ENCODE measurements around the gene SOX30. TPM values are rescaled to one million over a fixed set of nuclear protein-coding genes. Genes with fewer than 3 reads are reported as not detected.

The SOX30 gene
- total and polyA plus RNA-seq, 4 donors, result under 0.01 to 0.21 TPM; not detected in 2

DNA sequence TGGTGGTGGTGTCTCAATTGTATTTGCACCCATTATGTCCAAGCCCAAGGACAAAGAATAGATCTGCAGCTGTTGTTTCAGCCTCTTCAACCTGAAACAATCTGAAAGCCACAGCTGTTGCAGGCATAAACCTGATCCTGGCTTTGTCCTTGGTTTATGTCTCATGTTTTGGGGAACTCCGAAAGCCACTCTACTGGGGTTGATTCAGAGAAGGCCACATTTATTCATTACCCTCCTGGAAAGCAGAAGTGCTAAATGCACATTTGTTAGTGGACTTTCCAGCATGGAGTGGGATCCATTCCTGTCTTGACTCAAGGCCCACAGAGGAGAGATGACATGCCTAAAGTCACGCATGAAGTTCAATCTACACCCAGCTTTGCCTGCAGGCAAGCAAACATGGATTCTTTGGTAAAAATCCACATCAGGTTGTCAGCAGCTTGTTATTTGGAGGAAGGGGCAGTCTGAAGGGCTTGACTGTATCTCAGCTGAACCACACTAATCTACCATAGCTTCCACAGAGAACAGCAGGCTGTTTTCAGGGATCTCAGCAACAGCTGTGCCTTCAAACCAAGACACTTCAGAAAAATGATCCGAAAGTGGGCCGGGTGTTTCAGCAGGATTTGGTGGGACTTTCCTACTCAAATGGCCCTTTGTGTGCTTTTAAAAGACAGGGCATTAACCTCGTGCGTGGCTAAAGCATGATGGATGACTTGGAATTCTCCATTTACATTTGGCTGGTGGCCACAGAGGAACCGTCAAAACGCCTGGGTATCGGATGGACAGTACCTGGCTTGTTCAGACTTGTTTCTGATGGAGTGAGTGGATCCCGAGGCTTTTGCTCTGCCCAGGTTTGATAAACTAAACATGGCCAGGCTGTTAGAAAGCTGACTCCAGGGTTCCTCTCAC is 40.4 kb downstream of the SOX30 start:
- TF ChIP-seq RAD21 (IDR thresholded peaks at IDR 0.05) (no peak), GABPA (IDR thresholded peaks at IDR 0.05 in 1 of 2, conservative IDR thresholded peaks at IDR 0.05 in 1 of 2) (no peak)
- TF ChIP-seq, protein P1, sequence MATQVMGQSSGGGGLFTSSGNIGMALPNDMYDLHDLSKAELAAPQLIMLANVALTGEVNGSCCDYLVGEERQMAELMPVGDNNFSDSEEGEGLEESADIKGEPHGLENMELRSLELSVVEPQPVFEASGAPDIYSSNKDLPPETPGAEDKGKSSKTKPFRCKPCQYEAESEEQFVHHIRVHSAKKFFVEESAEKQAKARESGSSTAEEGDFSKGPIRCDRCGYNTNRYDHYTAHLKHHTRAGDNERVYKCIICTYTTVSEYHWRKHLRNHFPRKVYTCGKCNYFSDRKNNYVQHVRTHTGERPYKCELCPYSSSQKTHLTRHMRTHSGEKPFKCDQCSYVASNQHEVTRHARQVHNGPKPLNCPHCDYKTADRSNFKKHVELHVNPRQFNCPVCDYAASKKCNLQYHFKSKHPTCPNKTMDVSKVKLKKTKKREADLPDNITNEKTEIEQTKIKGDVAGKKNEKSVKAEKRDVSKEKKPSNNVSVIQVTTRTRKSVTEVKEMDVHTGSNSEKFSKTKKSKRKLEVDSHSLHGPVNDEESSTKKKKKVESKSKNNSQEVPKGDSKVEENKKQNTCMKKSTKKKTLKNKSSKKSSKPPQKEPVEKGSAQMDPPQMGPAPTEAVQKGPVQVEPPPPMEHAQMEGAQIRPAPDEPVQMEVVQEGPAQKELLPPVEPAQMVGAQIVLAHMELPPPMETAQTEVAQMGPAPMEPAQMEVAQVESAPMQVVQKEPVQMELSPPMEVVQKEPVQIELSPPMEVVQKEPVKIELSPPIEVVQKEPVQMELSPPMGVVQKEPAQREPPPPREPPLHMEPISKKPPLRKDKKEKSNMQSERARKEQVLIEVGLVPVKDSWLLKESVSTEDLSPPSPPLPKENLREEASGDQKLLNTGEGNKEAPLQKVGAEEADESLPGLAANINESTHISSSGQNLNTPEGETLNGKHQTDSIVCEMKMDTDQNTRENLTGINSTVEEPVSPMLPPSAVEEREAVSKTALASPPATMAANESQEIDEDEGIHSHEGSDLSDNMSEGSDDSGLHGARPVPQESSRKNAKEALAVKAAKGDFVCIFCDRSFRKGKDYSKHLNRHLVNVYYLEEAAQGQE (IDR thresholded peaks at IDR 0.05), result no peak
- Histone ChIP-seq H3K27me3 (ENCODE audit: control insufficient read depth in 4 of 4, insufficient read depth in 4 of 4, low read length in 3 of 4) (no peaks in the 10 kb centered on the region), H3K4me1 (ENCODE audit: control insufficient read depth in 4 of 4, insufficient read depth in 4 of 4, low read length in 3 of 4) (no peaks in the 10 kb centered on the region), H3K27ac (ENCODE audit: low read depth in 1 of 2, low read length in 2 of 2) (no peak overlapping the region), H3K9me3 (ENCODE audit: control insufficient read depth in 4 of 4, low read length in 3 of 4) (no peaks in the 10 kb centered on the region), H3K9ac (ENCODE audit: low read depth in 1 of 2, low read length in 2 of 2) (no peak overlapping the region), H3K4me3 (ENCODE audit: low read depth in 1 of 3, low read length in 3 of 3) (no peak overlapping the region), H3K36me3 (ENCODE audit: control insufficient read depth in 4 of 4, insufficient read depth in 3 of 4, low read depth in 1 of 4, low read length in 3 of 4) (no peaks in the 10 kb centered on the region)
- no peak for DNase-seq (ENCODE audit: low spot score)
- 86% methylated on average over 10 of the region's 10 CpGs for WGBS

DNA sequence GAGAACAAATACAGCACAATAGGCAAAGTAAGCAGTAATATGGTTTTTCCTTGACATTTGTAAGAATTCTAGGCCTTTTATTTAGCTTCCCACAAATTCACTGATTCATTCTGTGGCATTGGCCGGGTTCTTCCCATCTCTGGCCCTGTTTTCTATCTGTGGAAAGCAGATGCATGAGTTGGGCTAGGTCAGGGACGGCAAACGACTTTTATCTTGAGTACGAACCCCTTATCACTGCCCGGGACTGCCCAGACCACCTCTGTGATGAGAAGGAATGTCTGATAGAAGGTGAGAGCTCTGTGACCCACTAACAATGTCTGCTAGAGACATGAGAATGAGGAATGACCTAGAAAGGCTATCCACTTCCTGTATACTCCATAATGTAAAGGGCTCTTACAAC is 41.2 kb downstream of the SOX30 start:
- no peaks in the 10 kb centered on the region for H3K4me1 ChIP-seq (ENCODE audit: control insufficient read depth in 4 of 4, insufficient read depth in 4 of 4, low read length in 3 of 4)
- H3K4me3 ChIP-seq (ENCODE audit: low read depth in 1 of 3, low read length in 3 of 3), result no peak overlapping the region
- H3K36me3 ChIP-seq (ENCODE audit: control insufficient read depth in 4 of 4, insufficient read depth in 3 of 4, low read depth in 1 of 4, low read length in 3 of 4), result no peaks in the 10 kb centered on the region
- 78% methylated on average over 5 of the region's 5 CpGs for WGBS
- H3K27ac ChIP-seq (ENCODE audit: low read depth in 1 of 2, low read length in 2 of 2), result no peak overlapping the region
- H3K27me3 ChIP-seq (ENCODE audit: control insufficient read depth in 4 of 4, insufficient read depth in 4 of 4, low read length in 3 of 4), result no peaks in the 10 kb centered on the region
- H3K9ac ChIP-seq (ENCODE audit: low read depth in 1 of 2, low read length in 2 of 2), result no peak overlapping the region
- DNase-seq (ENCODE audit: low spot score), result no peak
- no peaks in the 10 kb centered on the region for H3K9me3 ChIP-seq (ENCODE audit: control insufficient read depth in 4 of 4, low read length in 3 of 4)
- TF ChIP-seq RXRA (IDR thresholded peaks at IDR 0.05) (no peak), JUND (IDR thresholded peaks at IDR 0.05) (no peak), GABPA (IDR thresholded peaks at IDR 0.05 in 1 of 2, conservative IDR thresholded peaks at IDR 0.05 in 1 of 2) (no peak), SP1 (IDR thresholded peaks at IDR 0.05) (no peak), EGR1 (IDR thresholded peaks at IDR 0.05; ENCODE audit: low read depth in 2 of 2) (no peak), MAX (IDR thresholded peaks at IDR 0.05) (no peak), ZBTB33 (IDR thresholded peaks at IDR 0.05) (no peak), YY1 (IDR thresholded peaks at IDR 0.05) (no peak), ATF3 (IDR thresholded peaks at IDR 0.05) (no peak), HNF4A (conservative IDR thresholded peaks at IDR 0.05) (no peak), NR2F2 (IDR thresholded peaks at IDR 0.05) (no peak), TAF1 (conservative IDR thresholded peaks at IDR 0.05) (no peak), RAD21 (IDR thresholded peaks at IDR 0.05) (no peak), CTCF (IDR thresholded peaks at IDR 0.05; ENCODE audit: low read depth, low read length, missing input control) (no peak), HNF4G (IDR thresholded peaks at IDR 0.05) (no peak), FOXA1 (IDR thresholded peaks at IDR 0.05) (no peak), FOXA2 (IDR thresholded peaks at IDR 0.05) (no peak)
- TF ChIP-seq, protein P1 (IDR thresholded peaks at IDR 0.05), result no peak

All from liver (tissue), 9 donors.